Kidney capillary endothelial cell (primary cell): Measurements from ENCODE around the gene SLC35B3.
"Not testable (repeated sequence)": the region's sequence is repeated elsewhere in the genome, so short reads cannot be mapped to it uniquely, and the experiment has no call there.

Source experiments
- DNase-seq: peaks from one replicate; pipeline ENCODE4 v3.0.0-alpha.2; 2018; ENCODE audit warnings: low spot score

SLC35B3 gene

DNA sequence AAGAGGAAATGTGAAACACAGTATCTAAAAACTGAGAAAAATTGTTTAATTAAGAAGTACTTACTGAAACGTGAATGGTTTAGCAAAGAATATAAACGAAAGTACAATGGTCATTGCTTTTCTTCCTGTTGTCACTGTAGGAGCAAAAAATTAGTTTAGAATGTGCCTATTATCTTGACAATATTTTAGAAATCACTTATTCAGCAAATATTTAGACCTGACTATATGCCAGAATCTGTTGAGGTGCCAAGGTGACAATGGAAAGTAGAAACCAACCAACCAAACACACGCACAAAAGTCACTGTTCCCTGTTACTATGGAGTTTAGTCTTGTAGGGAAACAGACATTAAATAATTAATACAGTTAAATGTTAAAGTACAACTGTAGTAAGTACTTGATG lies 20.5 kb downstream of the SLC35B3 start:
- DNase-seq, result no peak

DNA sequence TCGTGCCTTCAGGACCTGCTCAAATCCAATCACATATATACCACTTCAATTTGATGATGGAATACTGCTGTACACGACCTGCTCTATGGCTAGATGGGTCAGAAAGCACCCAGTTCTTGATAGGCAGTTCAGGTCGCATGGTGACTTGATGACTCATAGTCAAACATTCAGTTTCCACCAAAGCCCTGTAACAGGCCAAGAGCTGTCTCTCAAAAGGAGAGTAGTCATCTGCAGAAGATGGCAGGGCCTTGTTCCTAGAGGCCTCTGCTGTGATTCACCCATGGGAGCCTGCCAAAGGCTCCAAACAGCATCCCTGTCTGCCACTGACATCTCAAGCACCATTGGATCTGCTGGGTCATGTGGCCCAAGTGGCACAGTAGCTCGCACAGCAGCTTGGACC lies 29.4 kb downstream of the SLC35B3 start:
- DNase-seq, result not testable (repeated sequence)

DNA sequence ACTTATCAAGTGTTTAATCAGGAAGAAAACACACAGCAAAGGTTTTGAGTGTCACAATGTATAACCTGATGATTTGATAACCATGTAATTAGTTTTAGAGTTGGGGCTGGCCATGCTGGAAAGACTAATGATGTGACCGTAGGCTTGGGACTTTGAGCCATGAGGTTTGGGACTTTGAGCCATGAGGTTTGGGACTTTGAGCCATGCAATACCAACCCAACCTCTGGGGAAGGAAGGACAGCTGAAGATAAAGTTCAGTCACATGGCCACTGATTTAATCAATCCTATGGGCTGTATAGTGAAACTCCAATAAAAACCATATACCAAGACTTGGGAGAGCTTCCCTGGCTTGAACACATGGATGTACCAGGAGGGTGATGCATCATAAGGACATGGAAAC lies 32.8 kb downstream of the SLC35B3 start:
- no peak for DNase-seq

DNA sequence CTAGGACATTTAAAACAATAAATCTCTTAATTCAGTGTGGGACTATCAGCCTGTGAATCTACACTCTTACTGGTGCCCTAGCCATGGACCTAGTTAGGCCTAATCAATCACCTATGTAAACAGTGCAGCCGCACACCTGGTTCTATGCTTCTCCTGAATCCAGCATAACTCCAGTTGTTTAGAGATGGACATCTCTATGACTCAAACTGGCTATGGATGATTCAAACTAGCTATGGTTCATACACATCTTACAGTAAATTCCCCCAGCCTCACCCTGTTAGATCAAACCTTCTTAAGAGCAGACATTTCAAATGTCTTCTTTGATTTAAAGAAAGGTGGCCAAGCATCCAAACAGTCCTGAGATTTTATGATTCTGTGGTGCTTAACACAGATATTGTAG lies 34.7 kb downstream of the SLC35B3 start:
- DNase-seq, result no peak

DNA sequence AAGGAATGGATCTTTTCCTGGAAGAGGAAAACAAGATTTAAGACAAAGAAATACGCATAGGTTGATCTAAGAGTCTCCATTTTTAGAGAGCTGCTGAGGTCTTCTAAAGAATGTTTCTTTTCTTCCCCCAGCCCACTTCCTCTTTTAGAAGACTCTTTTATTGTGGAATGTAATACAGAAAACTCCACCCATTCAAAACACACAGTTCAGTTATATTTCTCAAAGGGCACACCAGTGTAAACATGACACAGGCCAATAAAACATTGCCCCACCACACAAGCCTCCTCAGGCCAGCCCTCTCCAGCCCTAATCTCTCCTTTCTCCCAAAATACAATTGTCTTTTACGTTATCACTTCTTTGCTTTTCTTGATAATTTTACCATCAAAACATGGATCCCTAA lies 42.8 kb downstream of the SLC35B3 start:
- DNase-seq, result no peak

DNA sequence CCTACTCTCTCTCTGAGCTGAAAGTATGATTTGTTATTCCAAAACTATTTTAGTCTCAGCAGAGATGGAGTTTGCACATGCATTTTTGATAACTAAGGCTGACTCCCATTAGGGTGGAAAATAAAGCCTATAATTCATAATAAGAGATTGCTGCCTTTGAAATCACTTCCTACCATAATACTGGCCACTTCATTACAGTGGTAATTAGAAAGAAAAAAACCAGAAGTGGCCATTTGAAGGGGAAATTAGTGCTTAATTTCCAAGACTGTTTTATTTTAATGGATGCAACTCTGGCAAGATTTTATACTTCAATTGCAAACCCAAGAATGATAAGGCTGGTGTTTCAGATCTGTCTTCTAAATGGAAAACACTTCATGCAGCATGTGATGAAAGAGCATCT lies 43.4 kb downstream of the SLC35B3 start:
- DNase-seq, result no peak

DNA sequence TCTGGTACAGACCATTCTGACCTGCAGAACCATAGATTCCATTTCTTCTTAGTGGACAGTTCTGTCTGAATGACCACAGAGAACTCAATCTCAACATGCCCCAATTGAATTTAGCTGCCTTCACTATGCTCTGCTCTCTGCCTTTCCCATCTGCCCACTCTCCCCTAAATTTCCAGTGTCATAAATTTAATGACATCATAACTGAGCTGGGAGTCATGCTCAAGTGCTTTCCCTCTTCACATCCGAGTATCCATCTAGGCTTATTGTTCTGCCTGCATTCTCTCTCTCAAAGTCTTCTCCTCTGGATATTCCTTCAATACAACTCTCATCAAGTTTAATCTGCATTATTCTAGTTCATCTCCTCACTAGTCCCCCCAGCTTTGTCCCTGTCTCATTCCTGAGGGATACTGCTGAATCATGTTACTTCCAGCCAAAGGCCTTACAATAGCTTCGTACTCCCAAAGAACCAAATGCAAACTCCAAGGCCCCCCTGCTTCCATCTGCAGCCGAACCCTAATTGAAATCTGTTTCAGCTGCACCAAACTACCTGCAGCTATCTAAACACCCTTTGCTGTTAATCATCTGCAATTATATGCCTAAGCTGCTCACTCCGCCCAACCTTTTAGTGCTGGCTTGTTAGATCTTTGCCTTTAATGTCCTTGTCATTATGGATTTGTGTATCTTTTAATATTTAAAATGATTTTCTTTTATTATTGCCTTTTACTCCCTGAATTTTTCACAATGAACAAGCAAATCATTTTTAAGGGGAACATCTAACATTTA lies 46.1 kb downstream of the SLC35B3 start:
- DNase-seq, result no peak

DNA sequence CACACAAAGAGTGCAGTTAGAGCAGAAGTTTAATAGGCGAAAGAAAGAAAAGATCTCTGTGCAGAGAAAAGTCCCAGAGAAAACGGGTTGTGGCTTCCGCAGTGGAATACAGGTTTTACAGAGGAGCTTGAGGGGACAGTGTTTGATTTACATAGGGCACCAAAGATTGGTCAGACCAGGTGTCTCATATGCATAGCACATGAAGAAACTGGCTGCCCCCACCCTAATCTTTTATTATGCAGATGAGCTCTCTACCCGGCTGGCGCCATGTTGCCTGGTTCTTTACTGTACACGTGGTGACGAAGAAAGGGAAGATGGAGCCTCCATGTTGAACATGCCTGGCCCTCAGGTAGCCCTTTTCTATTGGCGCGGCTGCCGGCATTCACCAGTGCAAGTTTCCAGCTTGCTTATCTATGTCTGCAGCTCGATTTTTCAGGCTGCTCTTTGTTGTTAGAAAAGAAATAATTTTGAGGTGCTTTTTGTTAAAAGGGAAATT lies 47.4 kb downstream of the SLC35B3 start:
- no peak for DNase-seq

DNA sequence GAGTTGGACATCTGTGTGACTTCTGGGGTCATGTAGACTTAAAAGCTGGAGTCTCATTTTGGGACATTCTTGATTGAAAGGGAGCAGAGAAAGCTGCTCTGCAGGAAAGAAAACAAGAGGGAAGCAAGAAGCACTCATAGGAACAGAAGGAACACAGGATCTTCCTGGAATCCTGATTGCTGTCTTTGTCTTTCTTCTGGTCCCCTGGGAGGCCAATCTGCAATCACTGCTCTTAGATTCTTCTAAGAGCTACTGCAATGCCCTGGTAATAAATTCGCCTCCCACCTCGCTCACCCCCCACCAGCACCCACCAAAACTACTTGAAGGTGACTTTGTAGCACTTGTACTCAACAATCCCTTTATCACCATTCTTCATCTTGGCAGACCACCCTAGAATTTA lies 51.8 kb downstream of the SLC35B3 start:
- DNase-seq, result no peak

DNA sequence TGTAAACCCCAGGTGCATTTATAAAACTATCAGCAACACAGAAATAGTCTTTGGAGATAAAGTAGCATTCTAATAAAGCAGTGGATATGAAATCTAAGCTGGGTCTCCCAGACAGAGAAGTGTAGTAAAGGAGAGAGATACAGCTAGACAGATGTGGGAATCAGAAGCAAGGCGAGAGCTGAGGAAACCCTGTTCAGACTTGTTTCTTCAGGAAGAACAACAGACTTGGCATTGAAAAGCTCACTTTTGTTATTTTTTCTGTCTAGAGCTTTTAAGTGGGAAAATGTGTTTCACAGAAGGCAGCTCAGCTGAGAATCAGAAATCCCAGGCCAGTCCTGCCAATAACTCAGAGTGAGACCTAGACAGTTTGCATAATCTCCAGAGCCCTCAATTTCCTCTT lies 52.9 kb downstream of the SLC35B3 start:
- no peak for DNase-seq

DNA sequence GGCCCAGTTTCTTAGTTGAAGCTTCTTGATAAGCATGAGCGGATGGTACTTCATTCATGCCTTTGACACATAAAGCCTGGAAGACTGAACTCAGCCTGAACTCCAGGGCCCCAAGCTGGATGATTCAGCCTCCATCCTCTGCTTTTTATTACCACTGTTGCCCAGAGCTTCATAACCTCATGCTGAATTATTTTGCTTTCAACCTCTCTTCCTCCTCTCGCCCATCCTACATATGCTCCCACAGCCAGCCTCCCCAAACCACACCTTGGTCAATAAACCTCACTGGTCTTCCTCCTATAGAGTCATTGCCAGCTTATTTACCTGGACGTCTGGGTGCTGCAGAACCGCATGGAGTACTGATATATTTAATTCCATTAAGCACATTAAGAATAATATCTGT lies 59.4 kb downstream of the SLC35B3 start:
- DNase-seq, result no peak
